GM21515 (cell line): ENCODE measurements around the gene NCKAP5.
A peak's percentile ranks its signal among the peaks of the same experiment; 100 is the strongest.

Source experiments
- ATAC-seq: cut with Tn5 transposase; IDR thresholded peaks from one replicate; pipeline ENCODE4 v1.9.1; 2021; ENCODE audit not compliant: unreplicated experiment

NCKAP5 gene

DNA sequence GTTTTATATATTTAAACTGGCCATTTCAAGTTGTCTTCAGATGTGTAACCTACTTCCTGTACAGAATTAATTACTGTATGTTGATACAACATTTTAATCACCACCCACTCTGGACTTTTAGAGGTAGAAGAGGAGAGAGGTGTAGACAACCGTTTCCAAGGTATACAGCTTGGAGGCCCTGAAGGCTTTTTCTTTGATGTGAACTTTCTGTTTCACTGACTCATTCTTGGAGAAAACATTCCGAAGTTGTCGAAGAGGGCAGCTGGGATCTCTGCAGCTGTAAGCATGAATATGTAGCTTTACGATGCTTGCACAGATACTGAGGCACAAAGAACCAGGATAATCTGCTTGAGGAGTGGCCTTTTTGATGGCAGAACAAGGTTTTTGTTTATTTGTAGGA is 137.0 kb downstream of the NCKAP5 start:
- no peak for ATAC-seq

DNA sequence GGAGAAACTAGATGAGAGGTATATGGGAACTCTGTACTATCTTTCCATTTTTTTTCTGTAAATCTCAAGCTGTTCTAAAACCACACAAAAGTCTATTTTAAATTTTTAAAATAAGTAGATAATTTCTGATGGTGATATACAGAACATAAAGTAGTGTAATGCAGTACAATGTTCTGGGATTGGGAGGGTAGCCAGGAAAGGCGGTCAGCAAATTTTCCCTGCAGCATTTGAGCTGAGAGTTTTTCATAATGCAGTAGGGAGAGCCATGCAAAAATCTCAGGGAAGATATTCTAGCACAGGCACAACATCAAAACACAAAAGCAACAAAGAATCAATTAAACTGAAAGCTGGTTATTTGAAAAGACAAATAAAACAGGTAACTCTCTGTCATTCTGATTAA is 141.5 kb downstream of the NCKAP5 start:
- no peak for ATAC-seq

DNA sequence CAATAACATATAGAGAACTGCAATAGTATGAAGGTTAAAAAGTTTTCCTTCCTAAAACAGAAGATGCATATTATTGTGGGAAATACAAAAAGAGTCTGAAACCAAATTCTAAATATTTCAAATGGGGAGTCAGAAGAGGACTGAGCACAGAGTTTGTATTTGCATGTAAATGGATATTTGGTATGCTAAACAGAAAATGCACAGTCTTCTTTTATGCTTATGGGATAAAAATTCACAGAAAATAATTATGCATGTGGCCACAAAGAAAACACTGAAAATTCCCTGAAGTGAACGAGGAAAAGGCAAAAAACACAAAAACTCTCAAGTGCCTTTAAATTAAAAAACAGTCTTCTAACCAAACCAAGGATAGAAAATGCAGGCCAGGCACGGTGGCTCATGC is 142.7 kb downstream of the NCKAP5 start:
- no peak for ATAC-seq

DNA sequence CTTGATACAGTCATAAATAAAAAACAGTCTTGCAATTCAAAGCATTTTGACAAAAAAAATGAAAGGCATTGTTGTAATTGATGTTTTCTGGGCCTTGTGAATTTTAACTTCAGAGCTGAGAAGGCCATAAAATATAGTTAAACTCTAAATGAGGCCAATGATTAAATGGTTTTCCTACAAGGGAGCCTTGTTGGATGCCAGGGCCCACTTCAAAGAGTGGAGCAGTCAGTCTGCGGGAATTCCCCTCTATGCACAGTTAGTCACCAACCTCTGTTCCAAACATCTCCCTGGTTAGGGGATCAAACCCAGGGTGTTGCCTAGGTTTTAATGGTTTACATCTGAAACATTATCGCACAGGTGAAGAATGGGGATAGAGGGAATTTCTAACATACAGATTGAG is 143.4 kb downstream of the NCKAP5 start:
- no peak for ATAC-seq

DNA sequence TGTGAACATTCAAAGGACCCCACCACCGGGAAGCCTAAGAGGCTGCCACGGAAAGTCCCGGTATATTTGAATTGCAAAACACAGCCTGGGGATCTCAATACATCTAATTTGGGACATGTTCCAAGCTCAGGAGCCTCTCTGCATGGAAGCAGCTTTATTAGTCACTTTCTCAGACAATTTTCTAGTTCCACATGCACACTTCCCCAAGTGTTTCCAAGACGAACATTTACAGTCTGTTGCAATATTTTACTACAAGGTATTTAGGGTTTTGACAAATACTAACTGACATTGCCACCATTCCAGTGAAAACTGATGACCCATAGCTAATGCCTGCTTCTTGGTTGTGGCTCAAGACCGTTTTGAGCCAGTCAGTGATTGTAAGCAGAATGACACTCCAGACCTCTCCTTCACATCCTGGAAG is 145.3 kb downstream of the NCKAP5 start:
- no peak for ATAC-seq

DNA sequence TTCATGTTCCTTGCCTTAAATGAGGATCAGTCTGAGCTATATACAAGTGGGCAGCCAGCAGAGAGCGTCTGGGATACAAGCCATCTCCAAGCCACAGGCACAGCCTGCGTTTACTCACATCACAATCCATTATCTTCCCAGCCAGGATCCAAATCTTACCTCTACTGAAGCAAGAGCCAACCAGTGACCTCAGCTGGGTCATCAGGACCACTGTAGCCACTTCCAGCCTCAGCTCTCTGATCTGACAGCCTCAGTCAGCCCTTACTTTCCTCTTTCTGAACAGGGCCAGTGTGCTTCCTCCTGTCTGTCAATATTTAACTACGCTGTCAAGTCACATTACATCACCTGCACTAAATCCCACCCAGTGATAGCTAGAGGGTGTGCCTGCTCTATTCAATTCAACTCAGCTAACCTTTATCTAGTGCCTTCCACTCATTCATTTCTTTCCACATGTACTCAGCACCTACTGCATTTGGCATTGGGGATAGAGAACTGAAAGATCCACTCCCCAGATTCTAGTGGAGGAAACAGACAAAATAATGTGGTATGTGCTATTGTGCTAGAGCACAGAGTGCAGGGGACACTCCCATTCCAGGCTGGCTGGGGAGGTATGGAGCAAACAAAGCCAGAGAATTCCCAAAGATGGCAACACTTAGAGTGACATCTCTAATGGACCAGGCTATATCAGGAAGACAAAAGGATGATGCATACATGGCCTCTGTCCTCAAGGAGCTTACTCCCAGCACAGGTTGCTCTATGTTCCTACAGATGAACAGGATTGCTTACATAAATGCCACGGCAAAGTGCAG is 146.5 kb downstream of the NCKAP5 start:
- peak; percentile 85 for ATAC-seq

DNA sequence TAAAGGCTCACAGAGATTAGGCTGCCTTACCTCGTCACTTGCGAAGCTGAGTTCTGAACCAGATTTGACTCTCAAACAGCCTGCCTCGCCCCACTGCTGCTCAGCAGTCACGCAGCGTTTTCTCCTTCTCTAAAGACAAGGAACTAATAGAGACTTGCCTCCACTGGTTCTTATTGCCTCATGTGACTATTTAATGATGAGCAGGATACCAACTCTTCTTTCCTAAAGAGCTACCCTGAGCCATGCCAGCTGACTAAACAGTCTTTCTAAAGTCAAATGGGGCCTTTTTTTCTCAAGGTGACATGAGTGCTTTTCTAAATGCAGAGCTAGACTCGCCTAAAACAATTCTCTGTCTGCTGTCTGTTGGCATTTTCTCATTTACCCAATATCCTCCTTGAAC is 147.5 kb downstream of the NCKAP5 start:
- no peak for ATAC-seq

DNA sequence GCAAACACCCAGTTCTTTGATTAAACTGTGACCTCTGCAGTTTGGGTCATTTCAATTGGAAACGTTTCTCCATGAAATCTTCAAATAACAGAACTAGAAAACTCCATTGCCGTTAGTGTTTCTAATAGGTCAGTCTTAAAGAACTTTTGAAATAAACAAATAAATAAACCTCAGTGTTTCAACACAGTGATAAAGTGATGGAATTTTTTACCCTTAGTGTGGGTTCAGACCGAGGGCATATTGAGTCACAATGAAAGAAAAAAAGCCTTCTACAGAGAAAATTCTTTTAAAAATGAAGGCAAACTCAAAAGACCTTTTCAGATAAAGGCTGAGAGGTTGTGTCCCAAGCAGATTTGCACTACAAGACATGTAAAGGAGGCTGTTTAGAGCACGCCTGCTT is 149.6 kb downstream of the NCKAP5 start:
- ATAC-seq: no peak

DNA sequence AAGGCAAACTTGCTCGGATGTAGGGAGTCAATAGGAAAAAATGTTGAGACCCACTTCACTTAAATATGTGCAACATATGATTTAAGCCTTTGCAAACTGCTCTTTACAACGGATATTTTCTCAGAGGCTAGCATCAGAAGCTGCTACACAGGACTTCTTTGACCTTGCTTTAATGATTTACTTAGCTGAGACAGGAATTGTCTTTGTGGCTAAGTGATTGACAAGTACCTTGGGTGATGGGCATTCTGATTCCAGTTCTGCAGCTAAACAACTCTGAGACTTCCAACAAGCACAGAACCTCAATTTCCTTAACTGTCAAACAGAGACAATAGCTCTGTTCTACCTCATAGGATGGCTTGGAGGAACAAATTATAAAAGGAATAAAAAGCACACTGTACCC is 150.2 kb downstream of the NCKAP5 start:
- ATAC-seq: no peak

DNA sequence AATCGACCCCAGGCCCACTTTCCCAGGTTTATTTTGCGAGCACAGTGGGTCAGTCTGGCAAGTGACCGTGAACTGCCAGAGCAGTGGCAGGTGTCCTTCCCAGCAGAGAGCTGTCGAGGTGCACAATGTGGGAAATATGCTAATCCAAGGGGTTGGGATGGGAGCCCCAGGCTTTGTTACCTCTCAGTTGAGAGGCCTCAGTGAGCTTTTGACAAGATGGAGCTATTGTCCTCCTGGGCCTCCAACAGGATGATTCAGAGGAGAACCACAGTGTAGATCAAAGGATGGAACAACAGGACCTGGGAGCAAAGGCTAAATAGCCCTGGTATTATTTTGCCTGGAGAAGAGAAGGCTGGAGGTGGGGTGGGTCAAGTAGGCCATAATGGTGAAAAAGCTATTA is 150.8 kb downstream of the NCKAP5 start:
- no peak for ATAC-seq

DNA sequence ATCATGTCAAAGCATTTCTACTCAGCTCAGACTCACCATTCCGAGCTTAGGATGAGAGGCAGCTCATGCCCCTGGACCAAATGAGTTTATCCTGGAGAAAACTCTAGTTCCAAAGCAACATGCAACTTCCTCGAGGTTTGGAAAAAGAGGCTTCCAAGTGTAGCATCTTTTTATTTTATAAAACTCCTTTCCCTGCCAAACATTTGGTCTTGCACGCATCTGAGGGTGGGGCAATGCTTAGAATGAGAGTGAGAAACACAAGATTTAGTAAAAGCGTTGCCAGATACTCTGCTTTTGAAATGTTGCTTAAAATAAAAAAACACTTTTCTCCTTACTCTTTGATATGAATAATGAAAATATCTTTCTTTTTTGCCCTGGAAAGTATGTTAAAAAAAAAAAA is 151.5 kb downstream of the NCKAP5 start:
- no peak for ATAC-seq

DNA sequence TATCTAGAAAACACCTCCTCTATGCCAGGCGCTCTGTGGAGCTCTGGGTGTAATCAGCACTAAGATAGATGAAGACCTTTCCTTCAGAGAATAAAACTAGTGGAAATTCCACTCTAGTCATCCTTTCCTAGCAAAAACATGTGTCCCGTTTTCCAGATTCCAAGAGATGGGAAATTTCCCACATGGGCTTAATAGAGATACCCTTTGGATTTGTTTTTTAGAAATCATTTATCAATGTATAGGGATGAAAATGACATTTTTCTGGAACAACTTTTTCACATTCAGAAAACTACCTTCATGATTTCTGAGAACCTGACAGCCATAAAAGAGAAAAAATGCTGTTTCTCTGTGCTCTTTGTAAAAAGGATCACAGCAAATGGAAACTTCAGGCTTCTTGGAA is 152.1 kb downstream of the NCKAP5 start:
- no peak for ATAC-seq

DNA sequence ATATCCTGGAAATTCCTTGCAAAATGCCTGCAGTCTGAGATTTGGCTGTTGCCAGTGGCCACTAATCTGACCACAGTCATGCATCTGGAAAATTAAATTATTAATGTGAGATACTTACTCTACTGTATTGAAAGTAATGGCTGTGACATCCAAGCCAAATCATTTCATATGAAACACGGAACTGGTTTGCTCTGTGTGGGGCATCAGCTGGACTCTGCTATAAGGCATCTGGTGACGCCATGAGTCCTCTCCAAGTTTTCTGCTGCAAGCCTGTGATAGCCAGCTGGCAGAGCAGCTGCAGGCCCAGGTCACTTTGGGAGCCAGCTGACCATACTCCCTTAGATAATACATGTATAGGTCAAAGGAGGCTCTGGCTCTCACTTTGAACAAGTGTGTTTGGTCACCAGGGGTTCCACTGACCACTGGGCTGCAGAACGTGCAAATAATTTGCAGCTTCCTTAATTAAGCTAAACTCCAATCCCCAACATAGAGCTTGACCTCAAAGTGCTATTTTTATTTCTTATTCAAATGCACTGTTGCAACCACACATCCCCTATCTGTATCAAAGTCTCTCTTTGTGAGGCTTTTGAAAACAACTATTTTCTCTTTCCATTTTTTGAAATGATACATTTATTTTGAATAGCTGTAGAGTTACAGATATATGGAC is 152.9 kb downstream of the NCKAP5 start:
- ATAC-seq: no peak

DNA sequence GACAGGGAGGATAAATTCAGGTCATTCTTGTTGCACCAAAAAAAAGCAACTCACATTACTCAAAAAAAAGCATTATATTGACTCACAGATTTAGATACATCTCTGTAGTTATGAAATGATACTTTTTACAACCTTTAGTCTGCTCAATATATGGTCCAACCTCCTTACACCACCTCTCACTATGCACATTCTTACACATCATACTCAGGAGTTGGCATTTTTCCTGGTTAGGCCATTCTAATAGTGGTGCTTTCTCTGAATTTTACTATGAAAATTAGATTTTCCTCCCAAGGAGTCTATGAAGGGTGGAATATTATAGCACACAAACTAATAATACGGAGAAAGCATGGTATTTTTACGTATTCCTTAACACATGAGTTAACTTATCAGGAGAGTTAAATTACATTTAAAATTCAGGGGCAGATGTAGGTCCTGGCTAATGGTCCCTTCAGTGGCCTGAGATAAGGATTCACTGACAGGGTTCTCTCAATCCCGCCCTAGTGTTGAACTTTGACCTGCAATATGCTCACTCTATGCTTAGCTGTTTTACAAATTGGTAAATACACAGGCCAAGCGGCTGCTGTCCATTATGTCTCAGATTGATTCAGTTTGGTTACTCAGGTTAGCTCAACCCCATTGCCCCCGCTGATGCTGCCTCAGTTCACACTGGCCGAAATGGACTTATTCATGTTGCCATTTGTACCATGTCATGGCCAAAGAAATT is 153.6 kb downstream of the NCKAP5 start:
- ATAC-seq: no peak

DNA sequence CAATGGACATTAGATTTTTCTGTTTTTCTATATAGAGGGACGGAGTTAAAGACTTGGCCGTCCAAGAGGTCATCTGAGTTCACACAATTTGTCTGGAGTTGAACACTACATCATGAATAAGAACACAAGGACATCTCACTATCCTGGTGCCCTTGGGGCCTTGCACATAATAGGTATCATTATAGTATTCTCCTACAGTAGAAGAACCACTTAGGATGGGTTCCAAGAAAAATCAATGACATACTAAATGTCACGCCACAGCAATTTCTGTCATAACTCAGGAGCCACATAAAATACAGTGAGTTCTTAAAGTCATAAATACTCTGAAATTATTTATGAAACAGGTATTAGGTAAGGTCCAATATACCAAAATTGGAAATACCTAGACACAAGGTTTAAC is 154.4 kb downstream of the NCKAP5 start:
- no peak for ATAC-seq

DNA sequence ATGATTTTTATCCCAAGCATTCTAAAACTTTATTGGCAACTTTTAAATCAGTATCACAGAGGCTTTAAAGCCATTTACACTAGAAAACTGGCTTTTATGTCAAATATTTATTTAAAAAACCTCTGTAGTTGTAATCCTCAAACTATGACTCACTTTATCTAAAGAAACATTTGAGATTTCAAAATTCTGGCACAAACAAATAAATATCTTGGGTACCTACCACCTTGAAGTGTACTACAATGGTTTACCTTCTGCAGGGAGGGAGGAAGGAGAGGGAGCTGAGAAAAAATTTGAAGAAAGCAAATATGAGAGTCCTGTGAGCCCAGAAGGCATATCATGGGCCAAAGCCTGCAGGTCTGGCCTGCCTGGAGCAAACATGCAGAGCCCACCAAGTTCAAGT is 155.6 kb downstream of the NCKAP5 start:
- no peak for ATAC-seq

DNA sequence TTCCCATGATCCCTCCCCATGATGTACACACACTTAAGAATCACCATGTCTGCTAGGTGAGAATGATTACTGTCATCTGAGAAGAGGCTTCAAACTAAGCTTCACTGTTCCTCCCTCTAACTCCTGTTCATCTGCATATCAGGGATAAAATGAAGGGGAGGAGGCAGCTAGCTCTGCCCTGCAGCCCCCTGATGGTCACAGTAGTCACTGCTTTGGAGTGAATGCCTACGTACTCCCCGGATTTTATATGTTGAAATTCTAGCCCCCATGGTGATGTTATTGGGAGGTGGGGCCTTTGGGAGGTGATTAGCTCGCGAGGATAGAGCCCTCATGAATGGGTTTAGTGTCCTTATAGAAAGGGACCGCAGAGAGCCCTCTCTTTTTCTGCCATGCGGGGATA is 156.4 kb downstream of the NCKAP5 start:
- no peak for ATAC-seq

DNA sequence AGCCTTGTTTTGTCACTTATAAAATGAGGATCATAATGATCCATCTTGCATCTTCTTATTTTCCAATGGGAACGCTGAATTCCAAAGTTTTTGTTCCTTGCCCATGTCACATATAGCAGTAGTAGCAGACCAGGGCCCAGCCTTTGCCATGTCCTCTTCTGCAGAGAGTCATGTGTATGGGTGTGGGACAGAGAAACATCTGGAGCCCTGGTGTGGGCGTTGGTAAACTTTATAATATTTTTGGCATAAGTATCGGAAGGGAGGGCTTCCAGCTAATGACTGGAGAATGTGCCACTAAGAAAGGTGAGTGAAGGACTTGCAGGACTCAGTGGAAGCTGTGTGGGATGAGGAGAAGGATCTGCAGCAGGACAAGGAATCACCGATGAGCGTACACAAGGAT is 157.2 kb downstream of the NCKAP5 start:
- no peak for ATAC-seq

DNA sequence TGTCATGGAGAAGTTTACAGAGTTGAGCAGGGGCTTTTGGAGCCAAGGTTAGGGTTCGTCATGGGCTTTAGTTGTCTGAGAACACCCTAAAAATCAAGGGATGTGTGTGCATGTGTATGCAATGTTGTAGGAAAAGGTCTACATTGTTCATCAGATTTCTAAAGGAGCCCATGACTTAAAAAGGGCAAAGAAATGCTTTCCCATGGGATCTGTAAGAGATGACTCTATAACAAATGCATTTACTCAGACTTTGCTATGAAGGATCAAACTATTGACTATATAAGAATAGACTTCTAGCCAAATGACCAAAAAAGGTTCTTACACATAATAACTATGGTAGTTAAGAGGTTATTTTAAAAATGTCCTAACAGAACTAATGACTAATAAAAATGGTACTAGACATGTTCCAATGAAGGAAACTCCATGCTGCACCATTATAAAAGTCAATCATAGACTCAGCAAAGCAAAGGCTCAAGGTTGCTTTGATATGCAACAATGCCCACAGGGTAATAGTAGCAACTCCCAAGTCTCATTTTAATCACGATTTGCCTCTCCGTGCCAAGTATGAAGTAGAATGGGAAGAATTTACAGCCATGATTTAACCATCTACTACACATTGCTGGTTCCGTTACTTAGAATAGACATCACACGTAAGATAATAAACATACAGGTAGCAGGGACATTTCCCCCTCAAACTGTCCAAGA is 158.5 kb downstream of the NCKAP5 start:
- ATAC-seq: no peak

DNA sequence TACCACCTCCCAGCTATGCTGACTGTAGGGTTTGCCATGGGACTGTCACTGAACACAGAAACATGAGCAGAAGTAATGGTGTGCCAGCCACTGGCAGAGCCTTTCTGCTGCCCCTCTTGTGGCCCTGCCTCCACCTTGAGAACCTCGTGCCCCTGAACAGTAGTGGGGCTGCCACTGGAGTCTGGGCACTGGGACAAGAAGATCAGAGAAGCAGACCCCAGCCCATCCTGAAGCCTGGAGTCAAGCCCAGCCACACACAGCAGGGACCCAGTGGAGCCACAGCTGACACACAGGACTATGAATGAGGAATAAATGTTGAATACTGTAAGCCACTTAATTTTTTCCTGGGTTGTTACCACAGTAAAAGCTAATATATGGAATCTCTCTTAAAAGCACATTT is 159.6 kb downstream of the NCKAP5 start:
- ATAC-seq: no peak

DNA sequence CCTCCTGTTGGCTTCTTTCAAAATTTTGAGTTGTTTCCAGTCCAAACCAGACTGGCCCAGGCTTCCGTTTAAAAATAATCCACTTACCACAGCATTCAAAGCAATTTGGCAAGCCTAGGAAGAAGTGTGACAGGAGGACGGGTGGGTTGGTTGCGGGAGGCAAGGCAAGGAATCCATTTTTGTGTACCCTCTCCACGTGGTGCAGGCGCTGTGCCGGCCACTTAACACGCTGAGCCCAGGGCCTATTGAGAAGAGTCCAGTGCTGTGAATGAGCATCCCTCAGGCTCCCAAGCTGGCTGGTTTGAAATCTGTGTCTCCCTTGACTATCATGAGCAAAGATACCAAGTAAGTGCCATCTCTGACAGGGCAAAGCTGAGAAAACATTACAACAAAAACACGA is 160.9 kb downstream of the NCKAP5 start:
- ATAC-seq: no peak
